Measurements from ENCODE around the gene TMEM245. TPM values are rescaled to one million over a fixed set of nuclear protein-coding genes. Genes with fewer than 3 reads are reported as not detected.

TMEM245 gene
- total RNA-seq, 1 donor from 2014 or later = 52.2 TPM

- Histone ChIP-seq H3K4me1 (ENCODE audit: insufficient read depth, low read length) (no peaks in the 10 kb centered on the region), H3K27me3 (ENCODE audit: insufficient read depth, low read length) (no peaks in the 10 kb centered on the region), H3K4me3 (ENCODE audit: insufficient read depth, low read depth, low read length) (no peak overlapping the region), H4K20me1 (ENCODE audit: insufficient read depth, low read length) (no peaks in the 10 kb centered on the region), H3K36me3 (ENCODE audit: insufficient read depth, low read length) (no peaks in the 10 kb centered on the region), H3K4me2 (ENCODE audit: low read length) (no peak overlapping the region), H2AFZ (ENCODE audit: low read depth, low read length) (no peak overlapping the region), H3K9me3 (ENCODE audit: insufficient read depth, low read depth, low read length) (peaks cover 9% of the 10 kb centered on the region), H3K9ac (ENCODE audit: low read length) (no peak overlapping the region), H3K27ac (ENCODE audit: low read depth, low read length) (no peak overlapping the region), H3K79me2 (ENCODE audit: insufficient read depth, low read length) (no peaks in the 10 kb centered on the region)
- TF ChIP-seq CTCF (IDR thresholded peaks at IDR 0.05; ENCODE audit: insufficient read depth, low read depth, low read length) (no peak), EZH2 (IDR thresholded peaks at IDR 0.05; ENCODE audit: insufficient read depth, low read length) (no peak)
- H3K27ac Mint-ChIP-seq (ENCODE audit: unreplicated experiment) = no peak overlapping the region
- peaks cover 3% of the 10 kb centered on the region for H3K9me3 Mint-ChIP-seq (ENCODE audit: unreplicated experiment)
- FAIRE-seq (no peak), DNase-seq (ENCODE audit: low read depth) (no peak)
- H3K4me3 Mint-ChIP-seq (ENCODE audit: unreplicated experiment) = no peak overlapping the region
- no peaks in the 10 kb centered on the region for H3K4me1 Mint-ChIP-seq (ENCODE audit: low read depth, unreplicated experiment)
- peaks cover 13% of the 10 kb centered on the region for H3K27me3 Mint-ChIP-seq (ENCODE audit: low read depth, unreplicated experiment)
- peaks cover 2% of the 10 kb centered on the region for H3K36me3 Mint-ChIP-seq (ENCODE audit: low read depth, unreplicated experiment)
These were observed 29.3 kb upstream of the TMEM245 start for GRCh38 chr9:109149089-109149488.

- H3K27me3 Mint-ChIP-seq (ENCODE audit: low read depth, unreplicated experiment) = peaks cover 13% of the 10 kb centered on the region
- H3K27me3 ChIP-seq (ENCODE audit: insufficient read depth, low read length) = no peaks in the 10 kb centered on the region
- H3K27ac ChIP-seq (ENCODE audit: low read depth, low read length) = no peak overlapping the region
- TF ChIP-seq CTCF (IDR thresholded peaks at IDR 0.05; ENCODE audit: insufficient read depth, low read depth, low read length) (no peak), EZH2 (IDR thresholded peaks at IDR 0.05; ENCODE audit: insufficient read depth, low read length) (no peak)
- H3K36me3 ChIP-seq (ENCODE audit: insufficient read depth, low read length) = no peaks in the 10 kb centered on the region
- no peak overlapping the region for H3K4me3 ChIP-seq (ENCODE audit: insufficient read depth, low read depth, low read length)
- H3K4me1 Mint-ChIP-seq (ENCODE audit: low read depth, unreplicated experiment) = no peaks in the 10 kb centered on the region
- H3K9ac ChIP-seq (ENCODE audit: low read length) = no peak overlapping the region
- H3K9me3 Mint-ChIP-seq (ENCODE audit: unreplicated experiment) = no peaks in the 10 kb centered on the region
- H4K20me1 ChIP-seq (ENCODE audit: insufficient read depth, low read length) = no peaks in the 10 kb centered on the region
- FAIRE-seq = no peak
- H3K36me3 Mint-ChIP-seq (ENCODE audit: low read depth, unreplicated experiment) = peaks cover 2% of the 10 kb centered on the region
- no peak overlapping the region for H3K27ac Mint-ChIP-seq (ENCODE audit: unreplicated experiment)
- H3K4me3 Mint-ChIP-seq (ENCODE audit: unreplicated experiment) = no peak overlapping the region
- H3K4me1 ChIP-seq (ENCODE audit: insufficient read depth, low read length) = no peaks in the 10 kb centered on the region
- H2AFZ ChIP-seq (ENCODE audit: low read depth, low read length) = no peak overlapping the region
- H3K9me3 ChIP-seq (ENCODE audit: insufficient read depth, low read depth, low read length) = no peaks in the 10 kb centered on the region
- H3K4me2 ChIP-seq (ENCODE audit: low read length) = no peak overlapping the region
- DNase-seq (ENCODE audit: low read depth) = no peak
- H3K79me2 ChIP-seq (ENCODE audit: insufficient read depth, low read length) = no peaks in the 10 kb centered on the region
These were observed 25.3 kb upstream of the TMEM245 start for GRCh38 chr9:109145051-109145450.

GRCh38 chr9:109143881-109144562, 24.3 kb upstream of the TMEM245 start:
- H3K79me2 ChIP-seq (ENCODE audit: insufficient read depth, low read length) = no peaks in the 10 kb centered on the region
- H3K27me3 Mint-ChIP-seq (ENCODE audit: low read depth, unreplicated experiment) = peaks cover 9% of the 10 kb centered on the region
- peak overlapping the region; percentile 30 for H2AFZ ChIP-seq (ENCODE audit: low read depth, low read length)
- no peaks in the 10 kb centered on the region for H3K4me1 Mint-ChIP-seq (ENCODE audit: low read depth, unreplicated experiment)
- DNase-seq (ENCODE audit: low read depth) (peak; percentile 14), FAIRE-seq (no peak)
- H3K4me1 ChIP-seq (ENCODE audit: insufficient read depth, low read length) = no peaks in the 10 kb centered on the region
- no peak overlapping the region for H3K4me3 Mint-ChIP-seq (ENCODE audit: unreplicated experiment)
- no peak overlapping the region for H3K27ac ChIP-seq (ENCODE audit: low read depth, low read length)
- H3K9me3 ChIP-seq (ENCODE audit: insufficient read depth, low read depth, low read length) = no peaks in the 10 kb centered on the region
- H3K27ac Mint-ChIP-seq (ENCODE audit: unreplicated experiment) = no peak overlapping the region
- no peaks in the 10 kb centered on the region for H3K27me3 ChIP-seq (ENCODE audit: insufficient read depth, low read length)
- no peak overlapping the region for H3K9ac ChIP-seq (ENCODE audit: low read length)
- H3K36me3 ChIP-seq (ENCODE audit: insufficient read depth, low read length) = no peaks in the 10 kb centered on the region
- H3K9me3 Mint-ChIP-seq (ENCODE audit: unreplicated experiment) = no peaks in the 10 kb centered on the region
- no peaks in the 10 kb centered on the region for H4K20me1 ChIP-seq (ENCODE audit: insufficient read depth, low read length)
- peaks cover 2% of the 10 kb centered on the region for H3K36me3 Mint-ChIP-seq (ENCODE audit: low read depth, unreplicated experiment)
- H3K4me2 ChIP-seq (ENCODE audit: low read length) = no peak overlapping the region
- TF ChIP-seq EZH2 (IDR thresholded peaks at IDR 0.05; ENCODE audit: insufficient read depth, low read length) (no peak), CTCF (IDR thresholded peaks at IDR 0.05; ENCODE audit: insufficient read depth, low read depth, low read length) (peak; percentile 48)
- no peak overlapping the region for H3K4me3 ChIP-seq (ENCODE audit: insufficient read depth, low read depth, low read length)
